Sciatic nerve (tissue), 2 donors: Measurements from ENCODE around the gene LYZL4. TPM values are rescaled to one million over a fixed set of nuclear protein-coding genes. Genes with fewer than 3 reads are reported as not detected.

ENCODE experiments used
- ATAC-seq: fragments of 200-7000 bp; cut with Tn5 transposase; one replicate; pipeline ENCODE4 v1.9.1; 2020; ENCODE audit warnings: mild to moderate bottlenecking, moderate library complexity
- DNase-seq: peaks from one replicate; pipeline ENCODE4 v3.0.0-alpha.2; 2020; ENCODE audit warnings: low spot score
- intact Hi-C: fragments of 100-400 bp; cut with DNase I; formaldehyde crosslinking; loops from one replicate; pipeline ENCODE4 v1.14.2; 2022
- total RNA-seq: library from RNA; stranded (reverse); fragmentation: NEBNext Ultra II Directional; extraction: Animal tissue kit (Norgen Biotek cat#: 25700); gene quantifications from one replicate; pipeline ENCODE4 v1.2.1, GENCODE V29; 2021
- donor health status: DM: no; HTN: no; CAD: no.
- donor health status: DM: no; HTN: no; CAD: no.

Gene LYZL4
- total RNA-seq, 1 donor from 2014 or later: not detected

DNA sequence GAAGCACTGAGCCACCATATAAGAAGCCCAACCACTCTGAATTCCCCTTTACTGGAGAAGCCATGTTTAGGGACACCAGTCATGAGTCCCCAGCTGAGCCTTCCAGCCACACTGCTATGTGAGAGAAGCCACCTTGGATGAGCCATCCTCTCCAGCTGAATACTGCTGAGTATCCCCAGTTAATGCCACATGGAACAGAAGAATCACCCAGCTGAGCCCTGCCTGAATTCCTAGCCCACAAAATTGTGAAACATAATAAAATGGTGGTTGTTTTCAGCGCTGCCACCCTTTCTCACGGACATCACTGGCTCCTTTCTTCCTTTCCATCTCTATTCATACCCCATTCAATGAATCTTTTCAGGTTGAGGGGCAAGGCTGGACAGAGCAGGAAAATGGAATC lies 22.1 kb upstream of the LYZL4 start:
- no peak for DNase-seq
- no peak for ATAC-seq

DNA sequence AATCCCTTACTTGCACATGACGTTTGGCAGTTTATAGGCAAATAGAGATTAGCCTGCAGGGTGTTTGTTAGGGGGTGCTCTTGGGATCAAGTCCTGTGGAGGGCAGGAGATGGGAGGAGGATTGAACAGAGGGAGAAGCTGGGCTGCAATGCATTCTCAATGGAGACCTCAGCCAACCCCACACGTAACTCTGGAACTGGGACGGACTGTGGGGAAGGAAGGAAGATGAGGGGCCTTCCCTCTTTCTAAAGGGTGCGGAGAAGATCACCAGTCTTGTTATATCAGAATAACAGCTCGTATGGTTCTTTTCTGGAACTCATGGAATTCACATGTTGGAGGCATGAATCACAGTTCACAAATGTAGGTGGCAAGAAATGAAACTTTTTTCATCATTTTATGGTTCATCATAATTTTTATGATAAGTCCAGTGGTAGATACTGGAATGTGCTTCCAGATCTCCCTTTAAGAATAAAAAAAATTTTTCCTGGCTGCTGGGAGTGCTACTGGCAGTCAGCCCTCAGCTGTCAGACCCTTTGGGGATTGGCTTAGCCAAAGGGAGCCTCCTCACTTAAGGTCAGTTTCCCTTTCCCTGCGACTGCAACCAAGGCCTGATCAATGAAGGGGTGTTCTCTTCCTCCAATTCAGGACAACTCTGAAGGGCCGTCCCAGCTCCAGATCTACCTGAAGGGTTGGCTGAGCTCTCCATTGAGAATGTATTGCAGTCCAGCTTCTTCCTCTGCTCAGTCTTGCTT lies 20.5 kb upstream of the LYZL4 start:
- ATAC-seq (no peak), DNase-seq (no peak)
- intact Hi-C loops: no loop called here

More for the DNA sequence above, 22.1 kb upstream of the LYZL4 start:
- intact Hi-C loops: no loop called here

DNA sequence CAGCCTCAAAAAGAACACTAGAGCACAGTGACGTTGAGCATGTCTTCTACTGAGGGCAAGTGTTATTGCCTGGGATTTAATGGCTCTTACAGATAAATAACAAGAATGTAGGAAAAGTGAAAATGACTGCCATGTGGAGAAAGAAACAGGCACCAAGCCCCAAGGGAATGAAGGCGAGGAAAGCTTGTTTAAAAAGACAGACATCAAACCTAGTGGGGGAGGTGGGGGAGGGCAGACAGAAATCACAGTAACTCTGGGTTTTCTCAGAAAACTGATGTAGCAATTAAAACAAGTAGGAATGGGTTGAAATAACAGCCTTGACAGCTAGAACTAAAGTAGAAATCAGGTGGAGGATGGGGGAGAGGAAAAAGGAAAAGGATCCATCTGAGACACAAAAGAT lies 18.4 kb upstream of the LYZL4 start:
- intact Hi-C loops: no loop called here
- ATAC-seq: no peak
- DNase-seq: no peak

DNA sequence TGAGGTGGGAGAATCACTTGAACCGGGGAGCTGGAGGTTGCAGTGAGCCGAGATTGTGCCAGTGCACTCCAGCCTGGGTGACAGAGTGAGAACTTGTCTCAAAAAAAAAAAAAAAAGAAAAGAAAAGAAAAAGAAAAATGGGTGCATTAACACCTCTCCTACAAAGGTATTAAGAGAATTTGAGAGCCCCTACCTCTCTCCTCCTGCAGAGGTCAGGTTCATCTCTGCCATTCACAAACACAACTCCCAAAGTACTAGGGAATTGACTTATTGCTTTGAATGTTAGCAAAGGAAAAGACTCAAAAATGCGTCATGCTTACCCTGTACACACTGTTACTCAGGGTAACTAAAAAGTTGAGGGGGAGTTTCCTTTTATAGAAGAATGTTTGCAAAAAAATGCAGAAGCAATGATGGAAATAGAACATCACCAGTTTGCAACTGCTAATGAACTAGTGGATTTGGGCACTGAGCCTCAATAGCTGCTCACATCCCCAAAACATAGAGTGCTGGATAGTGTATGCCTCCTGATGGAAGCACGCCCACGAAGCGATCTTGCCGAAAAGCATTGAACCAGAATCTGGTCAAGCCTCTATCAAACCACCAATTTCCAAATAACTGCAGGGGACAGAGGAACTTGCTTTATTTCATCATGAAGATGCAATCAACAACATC lies 15.5 kb upstream of the LYZL4 start:
- no peak for DNase-seq
- ATAC-seq: no peak
- intact Hi-C loops: no loop called here

DNA sequence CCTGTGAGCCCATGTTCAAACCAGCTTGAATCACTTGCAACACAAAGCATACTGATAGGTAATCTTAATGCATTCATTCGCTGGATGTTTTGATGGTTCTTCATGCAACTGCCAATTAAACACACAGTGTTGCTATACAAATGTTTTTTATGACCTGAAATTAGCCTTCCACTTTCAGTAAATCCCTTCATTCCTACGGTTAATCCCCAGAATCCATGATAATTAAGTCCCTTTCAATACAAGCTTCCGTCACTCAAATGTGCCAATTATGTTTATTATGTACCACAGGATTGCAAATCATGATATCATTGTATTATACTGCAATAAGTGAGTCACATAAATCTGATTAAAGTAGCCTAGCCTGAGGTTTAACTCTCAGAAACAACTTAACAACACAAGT lies 14.5 kb upstream of the LYZL4 start:
- DNase-seq: no peak
- no peak for ATAC-seq
- intact Hi-C loops: no loop called here

DNA sequence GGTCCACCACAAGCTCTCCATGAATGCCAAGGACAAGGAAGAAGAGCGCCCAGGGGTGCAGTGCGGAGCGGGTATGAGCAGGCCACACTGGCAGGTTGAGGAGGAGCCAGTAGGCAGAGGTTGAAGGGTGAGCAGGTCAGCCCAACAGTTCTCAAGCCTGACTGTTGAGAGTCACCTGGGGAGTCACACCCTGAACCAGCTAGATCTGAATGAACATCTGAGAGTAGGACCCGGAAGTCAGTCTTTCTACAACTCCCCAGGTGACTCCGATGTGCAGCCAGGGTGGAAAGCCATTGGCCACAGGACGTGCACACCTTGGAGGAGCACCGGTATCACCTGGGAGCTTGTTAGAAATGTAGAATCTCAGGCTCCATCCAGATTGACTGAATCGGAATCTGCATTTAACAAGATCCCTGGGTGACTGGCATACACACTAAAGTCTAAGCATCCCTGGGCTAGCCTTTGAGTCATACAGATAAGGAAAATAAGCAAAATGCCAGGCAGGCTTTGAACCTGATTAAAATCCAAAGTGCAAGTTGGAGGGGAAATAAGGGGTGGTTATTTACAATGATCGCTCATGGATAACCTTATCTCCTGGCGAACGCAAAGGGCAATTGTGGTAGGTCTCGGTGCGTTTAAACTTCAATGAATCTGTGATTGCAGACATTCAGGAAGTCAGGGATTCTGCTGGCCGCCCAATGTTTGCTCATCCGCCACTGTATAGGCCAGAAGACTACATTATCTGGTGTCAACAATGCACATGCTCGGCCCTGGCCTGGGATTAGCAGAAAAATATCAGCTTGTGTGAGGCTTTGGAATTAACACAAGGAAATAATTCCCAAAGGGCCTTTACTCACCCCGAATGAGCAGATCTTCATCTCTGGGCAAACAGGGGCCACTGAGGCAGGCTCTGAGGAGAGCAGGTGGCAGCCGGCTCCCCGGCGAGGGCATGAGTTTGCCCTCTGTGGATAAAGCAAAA lies 11.7 kb upstream of the LYZL4 start:
- ATAC-seq: no peak
- intact Hi-C loops: no loop called here
- DNase-seq: no peak

DNA sequence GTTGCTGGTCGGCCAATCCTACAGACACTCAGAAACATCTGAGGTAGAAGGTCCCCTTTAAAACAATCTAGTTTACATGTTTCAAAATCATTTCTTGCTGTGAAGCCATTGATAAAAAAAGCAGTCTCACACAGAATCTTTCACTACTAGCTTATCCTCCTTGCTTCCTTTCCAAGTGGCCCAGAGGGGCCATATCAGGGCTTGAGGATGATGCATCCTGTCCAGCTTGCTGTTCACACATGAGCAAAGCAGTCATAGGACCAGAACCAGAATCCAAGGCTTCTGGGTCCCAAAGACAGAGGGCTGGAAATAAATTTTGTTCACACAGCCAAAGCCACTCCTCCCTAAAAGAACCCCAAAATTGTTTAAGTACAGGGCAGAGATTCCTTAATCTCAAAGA lies 9.2 kb upstream of the LYZL4 start:
- ATAC-seq (no peak), DNase-seq (no peak)
- intact Hi-C loops: no loop called here

DNA sequence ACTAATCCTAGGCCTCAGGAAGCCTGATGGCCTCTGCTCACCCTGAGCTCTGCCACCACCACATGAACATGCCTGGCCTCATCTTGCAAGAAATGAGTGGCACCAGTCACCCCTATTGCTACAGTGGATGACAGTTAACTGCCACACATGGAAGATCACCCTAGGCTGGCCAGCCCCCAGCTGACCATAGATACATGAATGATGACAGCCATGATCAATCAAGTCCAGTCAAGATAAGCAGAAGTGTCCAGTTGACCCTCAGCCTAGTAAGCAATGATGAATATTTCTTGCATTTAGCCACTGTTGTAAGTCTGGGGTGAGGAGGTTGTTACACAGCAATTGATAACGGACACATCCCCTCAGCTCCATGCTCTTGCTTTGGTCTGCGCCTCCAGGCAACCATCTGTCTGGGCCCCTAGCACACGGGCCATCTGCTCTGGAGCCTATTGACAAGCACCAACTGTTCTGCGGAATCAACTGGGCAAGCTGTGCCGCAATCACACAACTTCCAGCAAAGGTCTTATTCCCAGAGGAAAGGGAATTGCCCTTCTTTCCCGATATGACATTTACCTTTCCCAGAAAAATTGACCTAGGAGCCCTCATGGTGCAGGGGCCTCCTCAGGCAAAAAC lies 2.2 kb upstream of the LYZL4 start:
- ATAC-seq: no peak
- DNase-seq: no peak
- intact Hi-C loops: no loop called here

DNA sequence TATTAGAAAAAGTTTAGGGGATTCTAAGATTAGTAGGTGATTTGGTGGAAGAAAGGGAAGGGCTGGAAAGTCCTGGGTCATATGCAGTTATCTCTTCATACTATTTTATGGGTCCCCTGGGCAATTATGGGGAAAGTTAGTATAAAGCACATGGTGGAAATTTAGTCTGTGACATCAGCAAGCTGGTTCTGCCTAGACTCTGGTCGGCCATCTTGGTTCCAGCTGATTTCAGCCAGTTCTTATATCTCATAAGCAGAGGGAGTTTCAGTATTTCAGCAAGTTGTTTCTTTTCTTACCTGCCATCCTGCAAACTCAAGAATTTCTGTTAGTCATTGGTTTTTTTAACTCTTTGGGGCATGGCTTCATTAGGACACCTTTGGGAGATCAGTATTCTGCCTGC lies 1.0 kb upstream of the LYZL4 start:
- intact Hi-C loops: no loop called here
- no peak for DNase-seq
- ATAC-seq: no peak

DNA sequence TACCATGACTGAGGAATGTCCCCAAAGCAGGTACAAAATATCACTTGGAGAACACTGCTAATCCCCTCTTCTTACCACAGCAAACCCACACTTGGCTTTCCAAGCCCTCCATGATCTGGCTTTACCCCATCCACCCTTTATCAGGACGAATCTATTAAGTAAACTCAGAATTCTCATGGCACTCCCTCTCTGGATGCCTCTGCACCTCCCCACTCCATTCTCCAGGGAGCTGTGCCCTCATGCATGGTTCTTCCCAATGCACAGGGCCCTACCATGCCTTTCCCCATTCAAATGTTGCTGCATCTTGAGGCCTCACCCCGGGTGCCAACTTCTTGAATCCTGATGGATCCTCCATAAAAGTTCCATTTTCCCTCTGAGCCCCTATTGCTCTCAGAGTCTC lies 2.3 kb downstream of the LYZL4 start:
- no peak for DNase-seq
- no peak for ATAC-seq
- intact Hi-C loops: no loop called here

DNA sequence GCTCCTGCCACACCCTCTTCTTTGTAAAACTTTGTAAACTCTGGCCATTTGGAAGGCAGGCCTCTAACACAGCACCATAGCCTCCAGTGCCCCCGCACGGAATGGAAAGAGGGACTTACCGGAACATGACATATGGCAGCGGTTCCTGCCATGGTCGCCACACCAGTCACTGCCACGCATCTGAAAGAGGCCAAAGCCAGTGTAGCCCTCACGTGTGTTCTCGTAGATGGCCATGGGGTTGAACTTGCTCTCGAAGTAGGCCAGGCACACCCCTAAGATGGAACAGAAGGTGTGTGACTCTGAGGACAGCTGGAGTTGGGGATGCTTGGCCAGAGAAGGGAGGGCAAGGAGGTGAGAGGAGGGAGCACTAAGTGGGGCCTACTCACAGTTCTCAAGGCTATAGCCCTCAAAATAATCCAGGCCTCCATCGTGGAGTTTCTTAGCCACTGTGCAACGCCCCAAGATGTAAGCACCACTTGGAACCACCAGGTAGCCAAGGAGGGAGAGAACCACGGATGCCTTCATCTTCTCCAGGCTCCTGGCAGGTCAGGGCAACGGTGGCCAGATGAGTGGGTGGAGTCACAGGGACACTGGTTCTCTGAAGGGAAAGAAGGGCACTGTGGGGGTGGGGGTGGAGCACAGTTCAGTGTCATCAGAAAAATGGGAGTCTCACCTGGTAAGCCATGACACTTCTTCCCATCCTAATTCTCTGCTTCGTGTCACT lies 3.5 kb downstream of the LYZL4 start:
- intact Hi-C loops: no loop called here
- ATAC-seq (no peak), DNase-seq (no peak)

DNA sequence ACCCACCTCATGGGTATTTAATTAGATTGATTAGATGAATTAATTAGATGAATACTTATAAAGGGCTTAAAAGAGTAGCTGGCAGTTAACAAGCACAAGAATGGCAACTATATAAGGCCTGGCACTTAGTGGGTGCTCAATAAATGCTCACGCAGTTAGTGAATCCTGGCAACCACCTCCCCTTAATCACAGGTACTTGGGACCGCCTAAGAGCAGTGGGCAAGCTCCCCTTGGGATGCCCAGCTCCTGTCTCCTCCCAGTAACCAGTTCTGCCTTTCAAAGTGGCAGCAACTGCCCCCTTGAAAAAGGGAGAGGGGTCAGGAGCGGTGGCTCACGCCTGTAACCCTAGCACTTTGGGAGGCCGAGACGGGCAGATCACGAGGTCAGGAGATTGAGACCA lies 4.6 kb downstream of the LYZL4 start:
- intact Hi-C loops: no loop called here
- DNase-seq (no peak), ATAC-seq (no peak)

DNA sequence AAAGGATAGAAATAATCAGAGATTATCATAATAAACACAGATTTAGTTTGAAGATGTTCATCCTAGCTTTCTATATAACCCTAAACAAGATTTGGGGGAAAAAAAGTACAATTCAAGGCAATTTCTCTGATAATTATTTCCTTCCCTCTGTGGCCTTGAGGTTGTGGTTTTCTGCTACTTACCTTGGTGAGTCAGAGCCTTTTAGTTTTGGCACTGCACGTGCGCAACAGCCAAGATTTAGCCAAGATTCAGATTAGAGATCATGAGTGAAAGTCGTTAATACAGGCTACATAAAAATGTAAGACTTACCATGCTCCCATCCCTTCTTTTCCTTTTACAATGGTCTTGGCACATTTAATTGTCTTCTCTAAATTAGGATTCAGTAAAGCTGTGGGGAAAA lies 6.7 kb downstream of the LYZL4 start:
- intact Hi-C loops: no loop called here
- DNase-seq: no peak
- ATAC-seq: no peak

DNA sequence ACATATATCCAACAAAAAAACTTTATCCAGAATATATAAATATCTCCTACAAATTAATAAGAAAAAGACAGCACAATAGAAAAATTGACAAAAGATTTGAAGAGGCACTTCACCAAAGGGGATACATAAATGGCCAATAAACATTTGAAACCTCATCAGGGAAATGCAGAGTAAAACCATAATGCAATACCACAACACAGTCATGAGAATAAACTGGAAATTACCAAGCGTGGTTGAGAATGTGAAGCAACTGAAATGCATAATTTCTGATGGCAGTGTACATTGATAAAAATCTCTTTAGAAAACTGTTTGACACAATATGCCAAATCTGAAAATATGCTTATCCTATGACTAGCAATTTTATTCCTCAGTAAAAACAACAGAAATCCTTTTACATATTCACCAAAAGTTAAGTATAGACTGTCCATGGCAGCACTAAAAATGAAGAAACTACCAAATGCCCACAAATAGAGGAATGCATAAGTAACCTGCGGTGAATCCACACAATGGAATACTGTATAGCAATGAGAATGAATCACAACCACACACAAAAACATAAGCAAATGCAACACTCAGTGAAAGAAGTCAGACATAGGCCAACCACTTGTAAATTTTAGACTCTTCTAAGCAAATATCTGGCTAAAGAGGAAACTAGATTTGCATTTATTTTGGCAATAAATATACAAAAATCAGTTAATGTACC lies 7.9 kb downstream of the LYZL4 start:
- ATAC-seq (no peak), DNase-seq (no peak)
- intact Hi-C loops: no loop called here

DNA sequence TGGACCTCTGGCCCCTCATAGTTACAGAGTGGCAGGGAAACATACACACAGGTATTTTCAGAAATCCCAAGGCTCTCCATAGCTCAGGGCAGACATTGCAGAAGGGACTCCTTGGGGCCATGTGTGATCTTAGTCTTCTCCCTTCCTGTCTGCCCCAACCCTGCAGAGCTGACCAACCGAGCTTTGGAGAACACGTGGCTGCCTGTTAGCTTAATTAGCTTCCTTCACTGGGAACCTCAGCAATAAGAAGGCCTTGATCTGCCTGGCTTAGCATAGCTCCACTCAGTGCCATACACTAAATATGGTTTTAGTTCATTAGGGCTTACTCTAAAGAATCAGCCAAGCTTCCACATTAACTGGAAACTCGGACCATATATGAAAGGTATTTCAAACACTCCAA lies 12.3 kb downstream of the LYZL4 start:
- DNase-seq: no peak
- ATAC-seq: no peak
- intact Hi-C loops: no loop called here

DNA sequence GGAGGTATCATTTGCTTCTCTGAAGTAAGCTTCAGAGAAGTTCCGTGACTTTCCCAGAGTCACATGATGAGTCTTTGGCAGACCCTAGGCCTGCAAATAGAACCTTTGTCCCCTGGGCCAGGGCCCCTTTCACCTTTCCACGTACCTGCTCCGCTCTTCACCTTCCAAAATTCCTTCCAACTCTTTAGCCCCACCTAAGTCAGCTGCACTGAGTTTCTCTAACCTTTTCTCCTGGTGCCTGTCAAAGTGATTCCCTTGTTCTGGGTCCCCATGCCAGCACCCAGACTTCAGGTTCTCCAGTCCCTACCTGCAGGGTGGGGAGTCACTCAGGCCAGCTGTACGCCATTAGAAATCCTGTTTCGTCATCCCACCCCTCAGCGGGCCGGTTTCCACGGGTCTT lies 12.8 kb downstream of the LYZL4 start:
- no peak for DNase-seq

DNA sequence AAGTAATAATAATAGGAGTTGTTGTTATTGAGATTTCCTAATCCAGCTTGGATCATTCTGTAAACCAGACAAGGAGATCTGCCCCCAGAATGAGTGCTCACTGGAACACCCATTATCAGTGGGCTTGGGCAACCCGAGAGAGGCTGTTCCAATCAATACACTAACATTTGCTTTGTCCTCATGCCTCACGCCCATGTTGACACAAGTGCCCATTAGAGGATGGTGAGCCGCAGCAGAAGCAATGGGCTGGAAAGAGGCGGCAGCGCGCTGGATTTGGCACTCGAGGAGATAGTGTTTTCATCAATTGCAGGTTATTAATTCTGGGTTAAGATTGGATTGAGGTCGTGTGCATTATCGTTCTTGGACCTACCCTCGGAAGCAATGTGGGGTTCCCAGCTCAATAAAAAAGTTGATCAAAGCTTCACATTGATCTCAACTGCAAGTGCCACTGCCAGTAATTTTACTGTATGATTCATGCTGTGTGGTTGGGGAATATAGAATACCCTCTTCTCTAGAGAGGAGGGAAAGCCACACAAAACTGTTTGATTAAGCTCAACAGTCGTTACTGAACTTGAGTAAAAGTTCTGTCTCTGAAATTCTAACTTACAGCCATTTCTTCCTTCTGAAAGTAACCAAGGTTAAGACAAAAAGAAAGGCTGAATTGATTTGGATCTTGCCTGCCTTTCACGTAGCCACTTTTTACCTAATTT lies 15.7 kb downstream of the LYZL4 start:
- intact Hi-C loops: no loop called here
- DNase-seq (no peak), ATAC-seq (no peak)

More for the DNA sequence above, 12.8 kb downstream of the LYZL4 start:
- no peak for ATAC-seq
- intact Hi-C loops: no loop called here
